Esophagus squamous epithelium (tissue), 5 donors: ENCODE measurements around the gene SOX1. TPM values are rescaled to one million over a fixed set of nuclear protein-coding genes. Genes with fewer than 3 reads are reported as not detected.

Experiments
- DNase-seq: peaks from one replicate; lab custom pipeline; 2025; lab: John Stamatoyannopoulos, UW
- H3K27ac ChIP-seq, 4 donors: fragments of 200-600 bp; sonication (generic); one replicate each; pipeline ENCODE4 v1.5.1; 2016 to 2019; ENCODE audit warnings: mild to moderate bottlenecking in 1 of 4
- H3K27me3 ChIP-seq, 4 donors: fragments of 200-600 bp; sonication (generic); 1 replicate in 3 of 4; 2 replicates in 1 of 4; pipeline versions ENCODE4 v1.5.1 to v1.6.0; 2017 to 2021; ENCODE audit warnings: antibody characterized with exemption in 1 of 4
- H3K36me3 ChIP-seq, 3 donors: fragments of 200-600 bp; sonication (generic); one replicate each; pipeline ENCODE4 v1.5.1; 2016 to 2019
- H3K4me1 ChIP-seq, 3 donors: fragments of 200-600 bp; sonication (generic); one replicate each; pipeline ENCODE4 v1.5.1; 2017 to 2019
- H3K4me3 ChIP-seq, 4 donors: fragments of 200-600 bp; sonication (generic); 1 replicate in 3 of 4; 2 replicates in 1 of 4; pipeline ENCODE4 v1.5.1; 2016 to 2019; ENCODE audit warnings: mild to moderate bottlenecking in 2 of 4, moderate library complexity in 1 of 4
- H3K9me3 ChIP-seq, 3 donors: fragments of 200-600 bp; sonication (generic); one replicate each; pipeline ENCODE4 v1.5.1; 2016 to 2019
- POLR2A ChIP-seq, 4 donors: fragments of 450-650 bp; IDR thresholded peaks; one replicate each; pipeline ENCODE4 v1.6.1; 2017; ENCODE audit warnings: antibody characterized with exemption in 4 of 4, mild to moderate bottlenecking in 4 of 4, moderate library complexity in 3 of 4
- WGBS, 2 donors: methylation state at CpG; one replicate each; pipeline ENCODE4 v1.1.5; 2018; 5-methylcytosine and 5-hydroxymethylcytosine counted together
- intact Hi-C: fragments of 100-400 bp; cut with DNase I; formaldehyde crosslinking; loops from one replicate; pipeline ENCODE4 v1.15.0; 2022
- total RNA-seq, 4 donors: library from RNA; depleted of rRNA; stranded (reverse); fragments of >200 nt; gene quantifications; one replicate each; pipeline ENCODE4 v1.1.0, GENCODE V29; 2016
- TF ChIP-seq, protein P1 (sequence below), 6 experiments: fragments of 450-650 bp in 4 of 6; fragments of 200-600 bp in 2 of 6; sonication (generic) in 2 of 6; IDR thresholded peaks; one replicate each; pipeline ENCODE4 v1.5.1; 2016 to 2019; ENCODE audit warnings: antibody characterized with exemption in 6 of 6, mild to moderate bottlenecking in 4 of 6, moderate library complexity in 4 of 6
- donor health status: DM: yes; HTN: yes; CAD: no.

SOX1 gene
- total RNA-seq, 4 donors from 2014 or later = 0.19 TPM; not detected in 3

DNA sequence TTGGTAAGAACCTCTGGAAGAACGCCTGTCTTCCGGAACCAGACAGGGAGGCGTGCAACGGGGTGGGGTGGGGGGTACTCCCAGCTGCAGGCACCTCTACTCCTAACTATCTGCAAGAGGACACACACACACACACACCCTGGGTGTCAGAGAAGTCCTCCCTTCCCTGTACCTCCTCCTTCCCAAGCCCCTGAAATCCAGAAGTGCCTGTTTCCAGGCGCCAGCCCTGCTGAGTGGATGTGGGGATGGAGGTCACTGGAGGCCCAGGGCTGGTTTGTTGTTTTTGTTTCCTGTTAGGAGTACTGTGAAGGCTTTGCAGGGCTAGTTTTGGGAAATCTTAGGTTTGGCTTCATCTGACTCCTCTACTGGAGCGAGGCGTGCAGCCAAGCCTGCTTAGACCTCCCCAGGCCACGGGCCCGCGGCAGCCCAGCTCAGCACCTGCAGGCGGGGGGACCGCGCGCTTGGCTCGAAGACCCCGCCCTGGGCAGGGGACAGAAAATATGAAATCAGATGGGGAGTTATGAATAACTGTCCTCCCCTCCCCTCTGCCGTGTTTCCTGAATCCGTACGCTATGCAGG, 36.4 kb downstream of the SOX1 start:
- no peak for DNase-seq
- TF ChIP-seq POLR2A (IDR thresholded peaks at IDR 0.05) = no peak
- TF ChIP-seq, protein P1, sequence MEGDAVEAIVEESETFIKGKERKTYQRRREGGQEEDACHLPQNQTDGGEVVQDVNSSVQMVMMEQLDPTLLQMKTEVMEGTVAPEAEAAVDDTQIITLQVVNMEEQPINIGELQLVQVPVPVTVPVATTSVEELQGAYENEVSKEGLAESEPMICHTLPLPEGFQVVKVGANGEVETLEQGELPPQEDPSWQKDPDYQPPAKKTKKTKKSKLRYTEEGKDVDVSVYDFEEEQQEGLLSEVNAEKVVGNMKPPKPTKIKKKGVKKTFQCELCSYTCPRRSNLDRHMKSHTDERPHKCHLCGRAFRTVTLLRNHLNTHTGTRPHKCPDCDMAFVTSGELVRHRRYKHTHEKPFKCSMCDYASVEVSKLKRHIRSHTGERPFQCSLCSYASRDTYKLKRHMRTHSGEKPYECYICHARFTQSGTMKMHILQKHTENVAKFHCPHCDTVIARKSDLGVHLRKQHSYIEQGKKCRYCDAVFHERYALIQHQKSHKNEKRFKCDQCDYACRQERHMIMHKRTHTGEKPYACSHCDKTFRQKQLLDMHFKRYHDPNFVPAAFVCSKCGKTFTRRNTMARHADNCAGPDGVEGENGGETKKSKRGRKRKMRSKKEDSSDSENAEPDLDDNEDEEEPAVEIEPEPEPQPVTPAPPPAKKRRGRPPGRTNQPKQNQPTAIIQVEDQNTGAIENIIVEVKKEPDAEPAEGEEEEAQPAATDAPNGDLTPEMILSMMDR (IDR thresholded peaks at IDR 0.05) = no peak

DNA sequence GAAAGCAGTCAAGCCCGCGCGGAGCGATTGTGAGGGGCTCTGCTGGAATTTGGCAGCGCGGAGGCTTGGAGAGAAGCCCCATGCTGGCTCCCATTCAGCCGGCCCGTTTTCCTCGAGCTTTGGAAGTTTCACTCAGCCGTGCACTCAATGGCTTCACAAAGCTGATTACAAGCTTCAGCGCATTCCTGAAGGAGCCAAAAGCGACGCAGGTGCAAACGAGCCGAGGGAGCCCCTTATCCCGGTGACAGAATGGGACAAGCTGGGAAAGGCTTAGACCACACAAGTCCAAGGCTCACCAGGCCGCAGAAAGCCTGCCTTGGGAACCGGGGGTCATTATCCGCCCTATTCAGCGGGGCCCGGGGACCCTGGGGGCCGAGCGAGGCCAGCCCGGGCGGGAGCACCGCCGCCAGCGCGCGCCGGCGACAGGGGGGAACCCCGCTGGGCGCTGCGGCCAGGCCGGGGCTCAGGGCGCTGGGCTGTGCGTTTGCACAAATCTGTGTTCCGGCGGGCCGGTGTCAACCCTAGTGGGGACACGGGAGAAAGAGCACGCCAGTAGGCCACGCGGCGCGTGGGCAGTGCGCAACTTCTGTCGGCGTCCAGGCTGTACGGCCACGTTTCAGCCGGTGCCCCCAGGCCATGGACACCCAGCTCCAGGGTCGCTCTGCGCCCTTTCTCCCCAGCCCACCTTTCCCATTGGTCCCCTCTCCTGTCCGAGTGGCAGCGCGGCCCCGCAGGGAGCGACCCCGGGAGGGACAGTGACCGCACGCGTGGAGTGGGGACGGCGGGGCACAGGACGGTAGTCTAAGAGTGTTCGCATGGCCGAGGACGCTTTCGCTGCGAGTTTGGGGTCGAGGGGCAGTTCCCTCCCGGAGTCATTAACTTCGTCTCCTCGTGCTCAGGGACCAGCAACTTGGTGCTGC, 37.3 kb downstream of the SOX1 start:
- Histone ChIP-seq H3K4me3 (no peak overlapping the region), H3K36me3 (no peaks in the 10 kb centered on the region), H3K4me1 (peaks cover 0 to 28% (median 0%) of the 10 kb centered on the region in 3 donors), H3K27me3 (peaks cover 18 to 100% (median 26%) of the 10 kb centered on the region in 4 donors), H3K27ac (no peak overlapping the region), H3K9me3 (no peaks in the 10 kb centered on the region)
- intact Hi-C loops = no loop called here
- no peak for DNase-seq
- WGBS, 2 donors = 1 to 20% methylated on average over 1 to 14 of the region's 76 CpGs
- TF ChIP-seq POLR2A (IDR thresholded peaks at IDR 0.05) = no peak
- TF ChIP-seq, protein P1 (IDR thresholded peaks at IDR 0.05) = no peak

More for the DNA sequence above, 36.4 kb downstream of the SOX1 start:
- no peaks in the 10 kb centered on the region for H3K36me3 ChIP-seq
- peaks cover 18 to 100% (median 28%) of the 10 kb centered on the region in 4 donors for H3K27me3 ChIP-seq
- intact Hi-C loops = no loop called here
- H3K27ac ChIP-seq = no peak overlapping the region
- no peaks in the 10 kb centered on the region for H3K9me3 ChIP-seq
- no peak overlapping the region for H3K4me3 ChIP-seq
- 32 to 51% methylated on average over 4 to 6 of the region's 19 CpGs for WGBS, 2 donors
- H3K4me1 ChIP-seq = peaks cover 0 to 28% (median 0%) of the 10 kb centered on the region in 3 donors

DNA sequence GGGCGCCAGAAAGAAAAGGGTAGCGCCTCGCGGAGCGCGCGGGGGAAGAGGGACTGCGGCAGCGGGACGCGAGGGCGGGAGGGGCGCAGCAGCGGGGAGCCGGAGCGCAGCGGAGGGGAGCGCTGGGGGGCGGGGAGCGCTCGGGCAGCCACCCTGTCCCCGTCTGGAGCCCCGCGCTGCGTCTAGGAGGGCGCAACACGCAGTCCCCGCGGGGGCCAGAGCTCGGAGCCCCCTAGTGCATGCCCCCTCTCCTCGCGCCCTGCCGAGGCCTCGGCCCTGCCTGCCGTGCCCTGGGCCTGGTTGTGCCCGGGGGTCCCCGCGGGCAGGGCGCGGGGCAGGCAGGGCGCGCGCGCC, 37.9 kb downstream of the SOX1 start:
- 0 to 7% methylated on average over 4 to 14 of the region's 44 CpGs for WGBS, 2 donors
- TF ChIP-seq, protein P1 (IDR thresholded peaks at IDR 0.05) = no peak
- TF ChIP-seq POLR2A (IDR thresholded peaks at IDR 0.05) = no peak
- H3K27ac ChIP-seq = no peak overlapping the region
- H3K4me1 ChIP-seq = peaks cover 0 to 28% (median 0%) of the 10 kb centered on the region in 3 donors
- no peak overlapping the region for H3K4me3 ChIP-seq
- no peaks in the 10 kb centered on the region for H3K9me3 ChIP-seq
- H3K36me3 ChIP-seq = no peaks in the 10 kb centered on the region
- intact Hi-C loops = no loop called here
- DNase-seq = no peak
- peaks cover 18 to 100% (median 26%) of the 10 kb centered on the region in 4 donors for H3K27me3 ChIP-seq

DNA sequence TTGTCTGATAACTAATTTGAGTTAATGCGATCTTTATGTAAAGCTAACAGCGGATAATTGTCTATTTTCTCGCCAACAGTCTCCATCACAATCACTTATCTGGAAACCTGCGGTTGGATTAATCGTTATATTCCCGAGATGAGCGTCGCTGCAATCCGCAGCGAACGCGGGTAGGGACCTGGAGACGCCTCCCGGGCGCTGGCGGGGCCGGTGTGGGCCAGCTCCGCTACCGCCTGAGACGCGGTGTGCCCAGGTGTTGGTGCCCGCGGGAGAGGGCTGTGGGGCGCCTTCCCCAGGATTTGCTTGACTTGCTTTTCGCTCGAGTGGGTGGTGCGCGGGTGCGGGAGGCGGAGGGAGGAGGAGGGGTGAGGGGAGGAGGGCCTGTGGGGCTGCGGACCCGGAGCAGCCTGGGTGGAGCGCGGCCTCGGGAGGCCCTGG, 38.3 kb downstream of the SOX1 start:
- no peak for DNase-seq
- Histone ChIP-seq H3K27me3 (peaks cover 18 to 100% (median 28%) of the 10 kb centered on the region in 4 donors), H3K36me3 (no peaks in the 10 kb centered on the region), H3K4me1 (peaks cover 0 to 28% (median 0%) of the 10 kb centered on the region in 3 donors), H3K27ac (no peak overlapping the region), H3K9me3 (no peaks in the 10 kb centered on the region), H3K4me3 (no peak overlapping the region)
- TF ChIP-seq POLR2A (IDR thresholded peaks at IDR 0.05) = no peak
- TF ChIP-seq, protein P1 (IDR thresholded peaks at IDR 0.05) = no peak
- 0 to 51% methylated on average over 4 to 14 of the region's 35 CpGs for WGBS, 2 donors
- intact Hi-C loops = no loop called here

DNA sequence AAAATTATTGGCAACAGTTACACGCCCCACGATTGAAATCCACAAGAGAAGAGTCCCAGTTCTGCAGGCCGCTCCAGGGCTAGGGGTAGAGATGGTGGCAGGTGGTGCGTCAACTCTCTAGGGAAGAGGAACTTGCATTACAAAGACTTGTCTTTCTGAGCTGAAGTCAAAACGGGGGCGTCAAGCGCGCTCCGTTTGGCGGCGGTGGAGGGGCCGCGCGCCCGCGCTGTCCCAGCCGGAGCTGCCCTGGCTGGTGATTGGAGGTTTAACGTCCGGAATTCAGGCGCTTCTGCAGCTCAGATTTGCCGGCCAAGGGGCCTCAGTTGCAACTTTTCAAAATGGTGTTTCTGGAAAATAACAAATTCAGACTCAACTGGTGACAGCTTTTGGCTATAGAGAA, 38.9 kb downstream of the SOX1 start:
- peaks cover 18 to 100% (median 29%) of the 10 kb centered on the region in 4 donors for H3K27me3 ChIP-seq

More for the DNA sequence above, 38.9 kb downstream of the SOX1 start:
- H3K36me3 ChIP-seq = no peaks in the 10 kb centered on the region
- DNase-seq = no peak
- no peak overlapping the region for H3K4me3 ChIP-seq
- peaks cover 0 to 28% (median 0%) of the 10 kb centered on the region in 3 donors for H3K4me1 ChIP-seq
- 0 to 15% methylated on average over 3 to 7 of the region's 21 CpGs for WGBS, 2 donors
- H3K9me3 ChIP-seq = no peaks in the 10 kb centered on the region
- TF ChIP-seq, protein P1 (IDR thresholded peaks at IDR 0.05) = no peak
- TF ChIP-seq POLR2A (IDR thresholded peaks at IDR 0.05) = no peak
- H3K27ac ChIP-seq = no peak overlapping the region
- intact Hi-C loops = no loop called here
